Activated T-cell treated with anti-CD3 and anti-CD28 coated beads, Interleukin-2, amount 50 U/mL, for 72 hours (primary cell): ENCODE measurements around the gene NTRK2. TPM values are rescaled to one million over a fixed set of nuclear protein-coding genes. Genes with fewer than 3 reads are reported as not detected.

Experiments used
- ATAC-seq, 2 donors: fragments of 150-1000 bp; cut with Tn5 transposase; replicated peaks in 1 of 2; 2 replicates each; pipeline ENCODE4 v1.10.0; 2021; ENCODE audit warnings: moderate library complexity in 2 of 2, mild to moderate bottlenecking in 1 of 2
- DNase-seq, 2 donors: peaks; one replicate each; pipeline ENCODE4 v3.0.0; 2021 to 2022; ENCODE audit warnings: mixed read lengths in 1 of 2
- H3K27ac Mint-ChIP-seq: one replicate; pipeline ENCODE4 v1.8.0; 2022; ENCODE audit warnings: mild to moderate bottlenecking, moderate library complexity, mixed read lengths
- H3K27me3 Mint-ChIP-seq: one replicate; pipeline ENCODE4 v1.8.0; 2022; ENCODE audit warnings: low read depth, mixed read lengths
- H3K36me3 Mint-ChIP-seq, 2 donors: one replicate each; pipeline ENCODE4 v1.8.0; 2022; ENCODE audit warnings: mixed read lengths in 2 of 2, mild to moderate bottlenecking in 1 of 2; ENCODE audit not compliant: insufficient read depth in 2 of 2
- H3K4me1 Mint-ChIP-seq: one replicate; pipeline ENCODE4 v1.8.0; 2022; ENCODE audit warnings: low read depth, mixed read lengths
- H3K4me3 Mint-ChIP-seq, 2 donors: one replicate each; pipeline ENCODE4 v1.8.0; 2022; ENCODE audit warnings: mild to moderate bottlenecking in 2 of 2, mixed read lengths in 2 of 2, moderate library complexity in 2 of 2
- H3K9me3 Mint-ChIP-seq, 2 donors: one replicate each; pipeline ENCODE4 v1.8.0; 2022; ENCODE audit warnings: mixed read lengths in 2 of 2
- total RNA-seq, 2 donors: library from RNA; stranded (reverse); gene quantifications; one replicate each; pipeline ENCODE4 v1.2.3, GENCODE V29; 2022

NTRK2 gene
- total RNA-seq, 2 donors from 2014 or later = 0.41 to 3.3 TPM

DNA sequence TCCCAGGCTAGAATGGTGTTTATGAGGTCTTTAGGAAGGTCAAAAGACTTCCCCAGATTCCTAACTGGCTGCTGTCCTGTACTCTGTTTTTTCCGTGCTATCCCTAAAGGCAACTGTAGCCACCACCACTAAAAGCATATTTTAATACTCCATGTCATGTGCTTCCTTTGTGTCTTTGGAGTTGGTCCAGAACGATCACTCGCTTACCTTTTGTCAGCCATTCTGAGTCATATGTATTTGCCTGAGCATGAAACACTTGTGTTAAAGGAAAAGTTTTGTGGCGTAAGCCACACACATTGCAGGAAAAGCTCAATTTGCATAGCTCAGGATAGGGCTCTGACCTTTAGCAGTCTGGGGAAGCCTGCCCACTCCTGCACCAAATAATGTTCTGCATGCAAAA, 299.6 kb downstream of the NTRK2 start:
- DNase-seq (no peak), ATAC-seq (no peak)
- H3K4me1 Mint-ChIP-seq = no peaks in the 10 kb centered on the region
- no peak overlapping the region for H3K27ac Mint-ChIP-seq
- H3K9me3 Mint-ChIP-seq = peaks cover 0 to 3% of the 10 kb centered on the region in 2 donors
- H3K4me3 Mint-ChIP-seq = no peak overlapping the region
- no peaks in the 10 kb centered on the region for H3K36me3 Mint-ChIP-seq
- peaks cover 13% of the 10 kb centered on the region for H3K27me3 Mint-ChIP-seq

- Mint-ChIP-seq H3K4me1 (no peaks in the 10 kb centered on the region), H3K9me3 (no peaks in the 10 kb centered on the region), H3K27ac (no peak overlapping the region), H3K4me3 (no peak overlapping the region), H3K27me3 (peaks cover 13% of the 10 kb centered on the region), H3K36me3 (no peaks in the 10 kb centered on the region)
- ATAC-seq (no peak), DNase-seq (no peak)
These were observed 300.2 kb downstream of the NTRK2 start for GRCh38 chr9:84969736-84970135.

- no peak for DNase-seq
- Mint-ChIP-seq H3K36me3 (no peaks in the 10 kb centered on the region), H3K4me1 (no peaks in the 10 kb centered on the region), H3K27me3 (peaks cover 13% of the 10 kb centered on the region), H3K4me3 (no peak overlapping the region), H3K9me3 (no peaks in the 10 kb centered on the region), H3K27ac (no peak overlapping the region)
- no peak for ATAC-seq
These were observed 300.9 kb downstream of the NTRK2 start for GRCh38 chr9:84970432-84970831.

GRCh38 chr9:84971571-84971970, 302.0 kb downstream of the NTRK2 start:
- no peaks in the 10 kb centered on the region for H3K36me3 Mint-ChIP-seq
- ATAC-seq (no peak), DNase-seq (no peak)
- H3K4me1 Mint-ChIP-seq = no peaks in the 10 kb centered on the region
- no peak overlapping the region for H3K27ac Mint-ChIP-seq
- peaks cover 13% of the 10 kb centered on the region for H3K27me3 Mint-ChIP-seq
- H3K9me3 Mint-ChIP-seq = no peaks in the 10 kb centered on the region
- H3K4me3 Mint-ChIP-seq = no peak overlapping the region

DNA sequence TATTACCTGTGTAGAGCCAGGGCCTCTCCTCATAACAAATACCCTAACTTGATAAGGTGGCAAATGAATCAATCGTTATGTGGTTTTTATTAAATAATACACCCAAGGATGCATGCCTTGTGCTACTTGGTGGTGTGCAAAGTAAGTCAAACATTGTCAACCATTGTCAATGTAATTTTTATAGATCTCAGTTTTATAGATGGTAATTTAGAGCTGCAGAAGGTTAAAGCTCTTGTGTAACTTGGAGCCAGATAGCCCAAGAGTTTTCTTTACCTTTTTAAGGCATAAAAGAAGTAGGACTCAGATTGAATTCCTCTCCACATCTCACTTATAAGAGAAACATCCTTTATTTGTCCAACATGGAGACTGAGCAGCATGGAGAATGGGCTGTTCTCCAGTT, 304.7 kb downstream of the NTRK2 start:
- Mint-ChIP-seq H3K4me3 (no peak overlapping the region), H3K4me1 (no peaks in the 10 kb centered on the region), H3K9me3 (peaks cover 0 to 2% of the 10 kb centered on the region in 2 donors), H3K27ac (no peak overlapping the region), H3K36me3 (no peaks in the 10 kb centered on the region), H3K27me3 (peaks cover 18% of the 10 kb centered on the region)
- DNase-seq (no peak), ATAC-seq (no peak)

DNA sequence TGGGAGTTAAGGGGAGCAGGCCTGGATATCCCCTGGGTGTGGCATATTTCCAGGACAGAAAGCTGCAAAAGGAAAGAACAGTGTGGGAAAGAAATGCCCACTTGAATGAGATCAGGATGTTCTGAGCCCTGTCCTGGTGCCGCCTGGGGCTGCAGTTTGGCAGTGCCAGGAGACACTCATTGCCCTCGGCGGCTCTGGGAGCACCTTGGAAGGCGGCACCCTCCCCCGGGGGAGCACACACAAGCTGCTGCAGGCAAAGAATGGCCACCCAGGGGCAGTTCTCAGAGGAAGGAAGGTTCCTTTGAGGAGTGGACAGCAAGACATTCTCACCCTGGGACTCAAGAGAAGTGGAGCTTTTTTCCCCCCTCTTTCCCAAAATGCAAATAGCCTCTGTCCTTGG, 305.3 kb downstream of the NTRK2 start:
- Mint-ChIP-seq H3K4me3 (no peak overlapping the region), H3K36me3 (no peaks in the 10 kb centered on the region), H3K9me3 (peaks cover 0 to 2% of the 10 kb centered on the region in 2 donors), H3K4me1 (no peaks in the 10 kb centered on the region), H3K27ac (no peak overlapping the region), H3K27me3 (peaks cover 19% of the 10 kb centered on the region)
- ATAC-seq (no peak), DNase-seq (no peak)

DNA sequence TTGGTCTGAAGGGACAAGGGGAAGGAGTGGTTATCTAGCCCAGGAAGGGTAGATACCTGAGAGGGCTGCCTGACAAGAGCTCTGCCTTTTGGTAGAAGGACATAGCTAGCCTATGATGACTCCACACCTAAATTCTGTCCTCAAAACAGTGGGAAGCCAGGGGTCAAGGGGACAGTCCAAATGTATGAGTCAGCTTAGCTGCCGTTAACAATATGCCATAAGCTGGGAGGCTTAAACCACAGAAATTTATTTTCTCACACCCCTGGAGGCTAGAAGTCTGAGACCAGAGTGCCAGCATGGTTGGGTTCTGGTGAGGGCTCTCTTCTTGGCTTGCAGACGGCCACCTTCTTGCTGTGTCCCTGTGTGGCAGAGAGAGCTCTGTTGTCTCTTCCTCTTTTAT, 306.4 kb downstream of the NTRK2 start:
- H3K36me3 Mint-ChIP-seq = no peaks in the 10 kb centered on the region
- no peak for ATAC-seq
- H3K9me3 Mint-ChIP-seq = peaks cover 0 to 2% of the 10 kb centered on the region in 2 donors

GRCh38 chr9:84978661-84979060, 309.1 kb downstream of the NTRK2 start:
- no peak for ATAC-seq
- no peak overlapping the region for H3K27ac Mint-ChIP-seq
- peaks cover 0 to 2% of the 10 kb centered on the region in 2 donors for H3K9me3 Mint-ChIP-seq
- peaks cover 6% of the 10 kb centered on the region for H3K27me3 Mint-ChIP-seq
- no peak for DNase-seq
- no peaks in the 10 kb centered on the region for H3K4me1 Mint-ChIP-seq
- no peaks in the 10 kb centered on the region for H3K36me3 Mint-ChIP-seq
- no peak overlapping the region for H3K4me3 Mint-ChIP-seq

More for the DNA sequence above, 306.4 kb downstream of the NTRK2 start:
- Mint-ChIP-seq H3K27ac (no peak overlapping the region), H3K4me1 (no peaks in the 10 kb centered on the region), H3K4me3 (no peak overlapping the region), H3K27me3 (peaks cover 17% of the 10 kb centered on the region)
- DNase-seq = no peak

DNA sequence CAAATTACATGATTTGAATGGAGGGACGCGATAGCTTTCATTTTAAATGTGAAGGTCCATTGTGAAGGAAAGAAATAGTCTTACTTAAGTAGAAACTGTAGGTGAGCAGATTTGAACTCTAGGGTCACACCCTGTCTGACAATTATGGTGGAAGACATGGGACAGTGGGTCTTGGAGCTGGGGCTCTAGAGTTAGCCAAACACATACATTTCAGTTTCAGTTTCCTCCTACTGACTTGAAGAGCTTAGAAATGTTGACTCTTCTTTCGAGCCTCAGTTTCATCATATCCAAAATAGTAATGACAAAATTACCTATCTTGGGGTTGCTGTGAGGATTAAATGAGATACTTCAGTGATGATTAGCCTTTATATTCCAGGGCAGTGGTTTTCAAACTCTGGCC, 314.2 kb downstream of the NTRK2 start:
- Mint-ChIP-seq H3K9me3 (peaks cover 0 to 2% of the 10 kb centered on the region in 2 donors), H3K36me3 (no peaks in the 10 kb centered on the region), H3K4me1 (no peaks in the 10 kb centered on the region)

DNA sequence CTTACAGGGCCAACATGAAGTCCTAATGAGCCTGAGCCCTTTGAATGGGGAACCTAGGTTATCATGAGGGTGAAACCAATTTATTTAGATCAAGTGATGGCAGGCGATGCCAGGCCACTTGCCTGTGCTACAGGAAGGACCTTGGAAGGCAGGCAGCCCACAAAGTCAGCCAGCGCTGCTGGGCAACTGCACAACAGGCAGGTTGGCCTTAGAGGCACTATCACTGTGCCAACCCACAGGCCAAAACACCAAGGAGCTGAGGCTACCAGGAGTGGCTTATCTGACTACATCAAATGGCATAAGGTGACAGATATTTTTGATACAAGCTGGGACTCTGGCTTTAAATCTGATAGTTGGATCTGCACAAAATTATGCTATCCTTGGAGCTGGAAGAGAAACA, 319.1 kb downstream of the NTRK2 start:
- ATAC-seq (no peak), DNase-seq (no peak)
- Mint-ChIP-seq H3K27ac (no peak overlapping the region), H3K4me1 (no peaks in the 10 kb centered on the region), H3K9me3 (no peaks in the 10 kb centered on the region), H3K27me3 (peaks cover 4% of the 10 kb centered on the region), H3K4me3 (no peak overlapping the region), H3K36me3 (no peaks in the 10 kb centered on the region)

More for the DNA sequence above, 314.2 kb downstream of the NTRK2 start:
- DNase-seq (no peak), ATAC-seq (no peak)
- Mint-ChIP-seq H3K4me3 (no peak overlapping the region), H3K27ac (no peak overlapping the region), H3K27me3 (peaks cover 10% of the 10 kb centered on the region)

DNA sequence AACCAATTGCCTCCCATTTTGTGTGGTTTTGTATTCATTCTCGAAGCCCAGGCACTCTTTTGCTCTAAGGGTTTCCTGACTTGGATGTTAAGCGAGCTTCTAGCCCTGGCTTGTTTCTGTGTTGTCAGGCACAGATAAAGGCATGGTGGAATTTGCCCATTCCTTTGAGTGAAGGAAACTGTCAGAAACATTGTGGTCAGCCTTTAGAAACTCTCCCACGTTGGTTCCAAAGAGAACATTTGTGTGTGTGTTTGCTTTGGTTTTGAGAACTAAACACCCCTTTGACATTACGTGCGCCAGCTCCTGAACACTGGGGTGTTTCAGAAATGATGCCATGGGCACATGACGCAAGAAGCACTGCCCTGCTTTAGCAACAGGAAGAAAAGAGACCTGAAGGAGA, 320.9 kb downstream of the NTRK2 start:
- Mint-ChIP-seq H3K27ac (no peak overlapping the region), H3K36me3 (no peaks in the 10 kb centered on the region), H3K9me3 (no peaks in the 10 kb centered on the region), H3K4me3 (no peak overlapping the region), H3K4me1 (no peaks in the 10 kb centered on the region), H3K27me3 (peaks cover 3% of the 10 kb centered on the region)
- no peak for ATAC-seq
- DNase-seq = no peak

DNA sequence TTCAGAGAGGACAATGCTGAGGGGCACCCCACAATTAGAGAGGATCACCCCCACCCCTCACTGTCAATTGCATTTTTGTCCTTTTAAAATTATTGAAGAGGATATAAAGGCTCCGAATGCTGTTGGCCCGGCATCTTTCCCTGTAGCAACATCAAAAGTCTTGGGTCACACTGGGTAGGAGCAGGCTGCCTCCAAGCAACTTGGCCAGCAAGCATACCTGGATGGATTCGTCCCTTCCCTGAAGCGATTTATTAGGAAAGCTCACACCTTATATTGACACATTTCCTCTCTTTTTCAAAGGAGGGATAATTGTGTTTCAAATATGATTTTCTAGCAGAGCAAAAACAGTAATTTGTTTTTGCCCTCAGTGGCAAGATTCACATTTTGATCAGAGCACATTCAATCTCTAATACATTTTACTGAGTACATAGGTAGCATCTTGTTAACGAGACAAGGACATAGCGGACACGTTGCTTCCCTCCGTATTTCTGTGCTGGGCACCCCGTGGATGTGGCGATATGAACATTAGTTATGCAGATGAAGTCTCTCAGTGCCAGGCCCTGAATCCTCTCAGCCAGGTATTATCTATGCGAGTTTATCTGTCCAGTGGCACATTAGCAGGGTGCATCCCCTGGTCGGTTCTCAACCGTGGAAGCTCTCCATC, 321.5 kb downstream of the NTRK2 start:
- Mint-ChIP-seq H3K36me3 (no peaks in the 10 kb centered on the region), H3K9me3 (no peaks in the 10 kb centered on the region), H3K4me3 (no peak overlapping the region), H3K4me1 (no peaks in the 10 kb centered on the region), H3K27me3 (no peaks in the 10 kb centered on the region), H3K27ac (no peak overlapping the region)
- ATAC-seq (no peak), DNase-seq (no peak)

DNA sequence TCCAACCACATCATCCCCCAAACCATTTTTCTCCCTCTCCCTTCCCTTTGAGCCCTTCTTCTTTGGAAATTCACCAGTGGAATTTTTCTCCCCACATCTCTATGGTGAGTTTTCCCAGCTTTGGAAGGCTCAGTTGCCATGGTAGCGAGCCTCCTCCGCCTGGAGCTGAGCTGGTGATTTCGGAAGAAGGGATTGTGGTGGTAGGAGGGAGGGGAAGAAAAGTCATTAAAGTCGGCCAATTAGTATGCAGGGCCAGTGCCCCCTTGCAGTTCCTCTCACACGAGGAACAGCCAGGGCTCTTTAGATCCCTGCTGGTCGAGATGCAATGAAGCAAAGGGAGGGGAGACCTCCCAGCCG, 322.0 kb downstream of the NTRK2 start:
- no peaks in the 10 kb centered on the region for H3K4me1 Mint-ChIP-seq
- H3K4me3 Mint-ChIP-seq = no peak overlapping the region
- no peak for DNase-seq
- H3K36me3 Mint-ChIP-seq = no peaks in the 10 kb centered on the region
- no peaks in the 10 kb centered on the region for H3K27me3 Mint-ChIP-seq
- no peaks in the 10 kb centered on the region for H3K9me3 Mint-ChIP-seq
- ATAC-seq = no peak
- no peak overlapping the region for H3K27ac Mint-ChIP-seq

DNA sequence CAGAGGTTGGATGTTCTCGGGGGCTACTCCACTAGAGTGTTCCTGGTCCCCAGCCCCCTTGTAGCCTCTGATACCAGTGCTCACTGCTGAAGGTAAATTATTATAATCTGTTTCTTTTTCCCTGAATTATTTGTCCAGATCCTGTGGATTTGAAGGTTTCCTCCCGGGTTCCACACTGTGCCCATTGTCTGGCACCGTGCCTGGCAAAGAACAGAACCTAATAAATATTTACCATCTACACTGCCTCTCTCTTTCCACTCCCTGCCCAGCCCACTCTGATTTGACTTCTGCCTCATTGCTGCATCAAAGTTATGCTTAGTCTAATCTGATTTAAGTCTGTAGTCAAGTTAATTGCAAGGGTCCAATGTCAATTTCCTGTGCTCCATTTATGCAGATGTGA, 322.9 kb downstream of the NTRK2 start:
- Mint-ChIP-seq H3K27ac (no peak overlapping the region), H3K36me3 (no peaks in the 10 kb centered on the region), H3K4me1 (no peaks in the 10 kb centered on the region), H3K4me3 (no peak overlapping the region), H3K9me3 (no peaks in the 10 kb centered on the region), H3K27me3 (no peaks in the 10 kb centered on the region)
- no peak for DNase-seq
- ATAC-seq = no peak
